HepG2 (cell line): ENCODE measurements around the gene RAB36. TPM values are rescaled to one million over a fixed set of nuclear protein-coding genes. Genes with fewer than 3 reads are reported as not detected.

ENCODE experiments used
- AKNA ChIP-seq: sonication (generic); formaldehyde crosslinking; IDR thresholded peaks from 2 replicates; pipeline ENCODE4 v1.4.0; 2020; ENCODE audit warnings: missing genetic modification reagents, borderline replicate concordance
- ARNT ChIP-seq: fragments of 450-650 bp; IDR thresholded peaks from 2 replicates; pipeline ENCODE4 v1.6.1; 2017
- DNMT3B ChIP-seq: conservative IDR thresholded peaks from 2 replicates; pipeline ENCODE4 v1.6.1; 2016; ENCODE audit warnings: missing biosample characterization, control low read depth
- FOXM1 ChIP-seq: sonication (generic); formaldehyde crosslinking; IDR thresholded peaks from 2 replicates; pipeline ENCODE4 v1.5.0; 2020; ENCODE audit warnings: missing genetic modification reagents
- HIVEP1 ChIP-seq: sonication (generic); formaldehyde crosslinking; IDR thresholded peaks from 2 replicates; pipeline ENCODE4 v1.4.0; 2020; ENCODE audit warnings: mild to moderate bottlenecking, missing genetic modification reagents
- MED8 ChIP-seq: sonication (generic); formaldehyde crosslinking; IDR thresholded peaks from 2 replicates; pipeline ENCODE4 v1.8.1; 2023; ENCODE audit warnings: mild to moderate bottlenecking, missing genetic modification reagents; ENCODE audit not compliant: insufficient replicate concordance
- STAT6 ChIP-seq: sonication (generic); formaldehyde crosslinking; IDR thresholded peaks from 2 replicates; pipeline ENCODE4 v1.4.0; 2020; ENCODE audit warnings: missing genetic modification reagents, mild to moderate bottlenecking, borderline replicate concordance
- SYNCRIP ChIP-seq: fragments of 200-400 bp; formaldehyde crosslinking; IDR thresholded peaks from 2 replicates; pipeline ENCODE4 v1.6.1; 2018; ENCODE audit warnings: mild to moderate bottlenecking, low read depth, low read length; ENCODE audit not compliant: insufficient read depth
- TARDBP ChIP-seq: sonication (generic); formaldehyde crosslinking; IDR thresholded peaks from 2 replicates; pipeline ENCODE4 v1.8.0; 2022; ENCODE audit warnings: mild to moderate bottlenecking, missing genetic modification reagents
- ZNF407 ChIP-seq: sonication (generic); formaldehyde crosslinking; IDR thresholded peaks from one replicate; pipeline ENCODE4 v1.5.1; 2020; ENCODE audit warnings: mild to moderate bottlenecking, missing genetic modification reagents; ENCODE audit errors: not compliant biosample characterization
- ZNF546 ChIP-seq: sonication (generic); formaldehyde crosslinking; conservative IDR thresholded peaks from 2 replicates; pipeline ENCODE4 v1.8.1; 2023; ENCODE audit warnings: mild to moderate bottlenecking, missing genetic modification reagents
- ZNF713 ChIP-seq: sonication (generic); formaldehyde crosslinking; IDR thresholded peaks from 2 replicates; pipeline ENCODE4 v1.4.0; 2020; ENCODE audit warnings: mild to moderate bottlenecking, missing genetic modification reagents
- polyA plus RNA-seq, 8 experiments: library from polyadenylated mRNA; depleted of rRNA in 3 of 8; stranded (reverse) in 7 of 8; unstranded in 1 of 8; fragments of >200 nt; fragmentation: Illumina TruSeq in 4 of 8; extraction: Trizol in 4 of 8; gene quantifications; 2 replicates each; pipeline versions ENCODE4 v1.2.1 to v1.2.3, GENCODE V29; 2011 to 2016; ENCODE audit warnings: low read depth in 4 of 8, missing spikeins in 1 of 8, mixed read lengths in 1 of 8; ENCODE audit not compliant: insufficient read depth in 1 of 8
- total RNA-seq, 5 experiments: library from RNA; depleted of rRNA; stranded (reverse); fragments of >200 nt; fragmentation: Illumina TruSeq; extraction: Trizol; gene quantifications; 2 replicates each; pipeline ENCODE4 v1.2.3, GENCODE V29; 2016; ENCODE audit warnings: low read depth in 1 of 5

RAB36 gene
- total and polyA plus RNA-seq, 2 of the 13 experiments (the other 11 are each of a cell fraction or from before 2014, with no cell fraction given): 0.24 to 0.86 TPM

GRCh38 chr22:23152238-23153114 is 7.2 kb downstream of the RAB36 start (continued):
- TF ChIP-seq MED8: no peak
- no peak for TF ChIP-seq ZNF546 (CRISPR knock-in tag)
- TF ChIP-seq ZNF713 (CRISPR knock-in tag): no peak
- TF ChIP-seq SYNCRIP: no peak
- no peak for TF ChIP-seq STAT6 (CRISPR knock-in tag)
- no peak for TF ChIP-seq ARNT
- TF ChIP-seq FOXM1: no peak
- TF ChIP-seq AKNA (CRISPR knock-in tag): no peak
- no peak; the same call in 1 of the 2 replicates for TF ChIP-seq HIVEP1 (CRISPR knock-in tag)
- TF ChIP-seq ZNF407 (CRISPR knock-in tag): no peak
- TF ChIP-seq TARDBP (CRISPR knock-in tag): 0 out of 2 replicates have a peak, but pooled peaks have one; percentile 22
- TF ChIP-seq DNMT3B (CRISPR knock-in tag): no peak
